CD8-positive, alpha-beta memory T cell (primary cell): Measurements from ENCODE around the gene HNRNPH3. TPM values are rescaled to one million over a fixed set of nuclear protein-coding genes. Genes with fewer than 3 reads are reported as not detected.
A peak's percentile ranks its signal among the peaks of the same experiment; 100 is the strongest.

ENCODE experiments used
- CTCF ChIA-PET: fragments of 350-600 bp; sonication (Branson Sonifier 250); formaldehyde crosslinking; loops from one replicate; lab custom pipeline; 2021; ENCODE audit warnings: antibody characterized with exemption; lab: Charles Lee
- POLR2A ChIA-PET: fragments of 350-600 bp; sonication (Branson Sonifier 250); formaldehyde crosslinking; loops from one replicate; lab custom pipeline; 2021; ENCODE audit warnings: antibody characterized with exemption; lab: Charles Lee
- DNase-seq, 5 donors: peaks; one replicate each; pipeline versions ENCODE4 v3.0.0 to v3.0.0-alpha.2; 2020 to 2022; ENCODE audit warnings: mixed read lengths in 1 of 5
- H3K27ac ChIP-seq: one replicate; pipeline ENCODE4 v1.7.0; 2013; ENCODE audit warnings: low read depth, mild to moderate bottlenecking, low read length, moderate library complexity
- H3K27me3 ChIP-seq: 2 replicates; pipeline ENCODE4 v1.7.0; 2013; ENCODE audit warnings: low read length, mild to moderate bottlenecking; ENCODE audit not compliant: insufficient read depth, poor library complexity, severe bottlenecking
- H3K36me3 ChIP-seq: 2 replicates; pipeline ENCODE4 v1.7.0; 2013; ENCODE audit warnings: mild to moderate bottlenecking, low read length, moderate library complexity; ENCODE audit not compliant: insufficient read depth
- H3K4me1 ChIP-seq: 2 replicates; pipeline ENCODE4 v1.7.0; 2013; ENCODE audit warnings: mild to moderate bottlenecking, low read length, moderate library complexity; ENCODE audit not compliant: insufficient read depth
- H3K4me3 ChIP-seq: 2 replicates; pipeline ENCODE4 v1.7.0; 2013; ENCODE audit warnings: mild to moderate bottlenecking, low read length
- H3K9me3 ChIP-seq: 2 replicates; pipeline ENCODE4 v1.7.0; 2013; ENCODE audit warnings: mild to moderate bottlenecking, low read length
- H3K27ac Mint-ChIP-seq, 8 donors: one replicate each; pipeline ENCODE4 v1.8.0; 2020 to 2021; ENCODE audit warnings: mixed read lengths in 8 of 8, mild to moderate bottlenecking in 6 of 8, inconsistent platforms in 3 of 8, moderate library complexity in 3 of 8
- H3K27me3 Mint-ChIP-seq, 2 donors: one replicate each; pipeline ENCODE4 v1.8.0; 2020 to 2021; ENCODE audit warnings: mixed read lengths in 2 of 2, mild to moderate bottlenecking in 1 of 2, moderate library complexity in 1 of 2
- H3K36me3 Mint-ChIP-seq, 3 donors: one replicate each; pipeline ENCODE4 v1.8.0; 2020 to 2021; ENCODE audit warnings: mixed read lengths in 3 of 3, inconsistent platforms in 1 of 3, mild to moderate bottlenecking in 1 of 3
- H3K4me1 Mint-ChIP-seq, 3 donors: one replicate each; pipeline ENCODE4 v1.8.0; 2020 to 2021; ENCODE audit warnings: mixed read lengths in 3 of 3, inconsistent platforms in 1 of 3, mild to moderate bottlenecking in 1 of 3
- H3K4me3 Mint-ChIP-seq, 7 donors: one replicate each; pipeline ENCODE4 v1.8.0; 2020 to 2021; ENCODE audit warnings: mixed read lengths in 7 of 7, mild to moderate bottlenecking in 6 of 7, moderate library complexity in 4 of 7, inconsistent platforms in 2 of 7
- H3K9me3 Mint-ChIP-seq, 5 donors: one replicate each; pipeline ENCODE4 v1.8.0; 2020 to 2022; ENCODE audit warnings: mixed read lengths in 5 of 5, mild to moderate bottlenecking in 3 of 5, moderate library complexity in 2 of 5, inconsistent platforms in 1 of 5
- polyA plus RNA-seq: library from polyadenylated mRNA; unstranded; fragments of 300-500 nt; fragmentation: Illumina TruSeq; gene quantifications from one replicate; pipeline ENCODE4 v1.2.3, GENCODE V29; 2021
- total RNA-seq, 2 experiments: library from RNA; stranded (reverse); gene quantifications; one replicate each; pipeline ENCODE4 v1.2.3, GENCODE V29; 2021

Gene HNRNPH3
- total and polyA plus RNA-seq, 3 experiments from 2014 or later, result 145 to 171 (median 170) TPM

GRCh38 chr10:68333440-68334431 lies 1.9 kb downstream of the HNRNPH3 start:
- Mint-ChIP-seq H3K36me3 (peaks cover 0 to 50% (median 7%) of the 10 kb centered on the region in 3 donors), H3K4me1 (peaks cover 52 to 77% (median 65%) of the 10 kb centered on the region in 3 donors), H3K9me3 (peaks cover 0 to 3% (median 0%) of the 10 kb centered on the region in 5 donors), H3K4me3 (peak overlapping the region; percentile 96 to 100 (median 100)), H3K27ac (peak overlapping the region; percentile 98 to 100 (median 100)), H3K27me3 (peaks cover 0 to 6% of the 10 kb centered on the region in 2 donors)
- Histone ChIP-seq H3K9me3 (no peaks in the 10 kb centered on the region), H3K4me1 (peaks cover 36% of the 10 kb centered on the region), H3K27me3 (no peaks in the 10 kb centered on the region), H3K36me3 (peaks cover 5% of the 10 kb centered on the region), H3K27ac (peak overlapping the region; percentile 96), H3K4me3 (peak overlapping the region; percentile 95)
- ChIA-PET CTCF (interaction anchor here (0.9 to 4.9 kb wide), 4 partner anchors 9 to 73 kb away, joined by 3 to 18 read pairs (median 5); partner anchors contain the start of gene RUFY2), POLR2A (interaction anchor here (0.5 to 2.5 kb wide), 6 partner anchors 15 to 569 kb away, joined by 3 to 23 read pairs (median 4); partner anchors contain the start of gene SIRT1)
- no peak for DNase-seq

DNA sequence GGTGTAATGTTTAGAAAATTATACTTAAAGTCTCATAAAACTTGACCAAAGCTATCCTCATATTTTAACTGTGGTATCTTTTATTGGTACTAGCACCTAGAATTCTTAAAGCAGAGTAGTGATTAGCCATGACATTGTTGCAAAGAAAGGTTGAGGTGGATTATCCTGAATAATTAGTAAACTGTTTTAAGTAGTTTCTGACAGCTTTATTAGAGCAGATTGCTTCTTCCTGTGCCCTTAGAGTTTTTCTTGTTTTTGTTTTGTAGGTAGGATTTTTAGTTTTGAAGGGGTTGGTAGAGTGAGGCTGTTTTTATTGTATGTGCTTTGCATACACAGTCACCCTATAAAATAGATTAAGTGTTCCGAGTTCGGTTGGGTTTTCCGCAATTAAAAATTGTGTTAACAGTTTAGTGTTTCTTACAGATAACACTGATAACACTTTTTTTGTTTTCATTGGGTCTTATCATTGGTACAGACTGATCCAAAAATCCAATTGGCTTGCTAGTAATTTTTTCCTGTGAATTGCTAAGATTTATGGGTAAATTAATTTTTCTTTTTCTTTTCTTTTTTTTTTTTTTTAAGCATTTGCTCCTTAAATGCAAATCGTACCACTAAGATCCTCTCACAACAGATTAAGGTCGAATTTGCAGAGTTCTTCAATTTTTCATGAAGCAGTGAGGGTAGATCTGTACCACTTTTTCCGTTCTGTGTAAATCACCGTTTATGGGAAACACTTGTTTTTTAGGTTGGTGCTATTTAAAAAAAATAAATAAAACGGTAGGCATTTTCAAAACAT lies 3.0 kb downstream of the HNRNPH3 start:
- Histone ChIP-seq H3K4me3 (peak overlapping the region; percentile 95), H3K36me3 (peaks cover 16% of the 10 kb centered on the region), H3K27me3 (no peaks in the 10 kb centered on the region), H3K9me3 (no peaks in the 10 kb centered on the region), H3K4me1 (peaks cover 36% of the 10 kb centered on the region), H3K27ac (peak overlapping the region; percentile 1)
- Mint-ChIP-seq H3K9me3 (peaks cover 0 to 3% (median 0%) of the 10 kb centered on the region in 5 donors), H3K36me3 (peaks cover 0 to 61% (median 9%) of the 10 kb centered on the region in 3 donors), H3K27me3 (peaks cover 0 to 6% of the 10 kb centered on the region in 2 donors), H3K4me1 (peaks cover 57 to 87% (median 74%) of the 10 kb centered on the region in 3 donors), H3K4me3 (peak overlapping the region; percentile 96 to 100 (median 100)), H3K27ac (peak overlapping the region; percentile 79 to 100 (median 98))
- no peak for DNase-seq
- CTCF ChIA-PET, result interaction anchor here (4.9 kb wide), 1 partner anchor 14 kb away, joined by 18 read pairs; no protein-coding TSS in a partner anchor
- POLR2A ChIA-PET, result interaction anchor here (0.5 to 0.7 kb wide), 2 partner anchors 78 to 566 kb away, joined by 5 to 6 read pairs; partner anchors contain the start of gene DDX50

DNA sequence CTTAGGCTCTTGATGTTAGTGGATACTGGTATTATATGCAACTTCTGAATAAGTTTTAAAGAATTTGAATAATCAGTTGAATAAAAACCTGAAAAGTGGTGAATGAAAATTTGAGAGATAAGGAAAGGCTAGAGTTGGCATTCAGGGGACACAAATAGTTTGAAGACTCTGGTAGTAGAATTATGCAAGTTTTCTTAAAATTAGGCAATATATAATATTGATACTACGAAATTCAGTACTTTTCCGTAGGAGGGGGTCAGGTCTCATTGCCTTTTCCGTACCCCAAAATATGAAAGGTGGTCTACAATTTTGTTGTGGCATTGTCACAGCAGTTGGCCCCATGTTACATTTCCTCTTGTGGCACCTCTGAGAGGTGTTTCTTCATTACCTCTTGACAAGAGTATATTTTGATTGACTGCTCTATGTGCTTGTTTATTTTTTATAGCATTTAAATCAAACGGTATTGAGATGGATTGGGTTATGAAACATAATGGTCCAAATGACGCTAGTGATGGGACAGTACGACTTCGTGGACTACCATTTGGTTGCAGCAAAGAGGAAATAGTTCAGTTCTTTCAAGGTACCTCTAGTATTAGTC lies 5.0 kb downstream of the HNRNPH3 start:
- H3K4me1 Mint-ChIP-seq, result peaks cover 56 to 75% (median 74%) of the 10 kb centered on the region in 3 donors
- peak overlapping the region; percentile 61 to 100 (median 96) for H3K4me3 Mint-ChIP-seq
- no peaks in the 10 kb centered on the region for H3K27me3 ChIP-seq
- H3K27ac Mint-ChIP-seq, result peak overlapping the region; percentile 35 to 98 (median 78)
- CTCF ChIA-PET, result interaction anchor here (2.8 kb wide), 1 partner anchor 11 kb away, joined by 10 read pairs; no protein-coding TSS in a partner anchor
- H3K4me3 ChIP-seq, result no peak overlapping the region
- peaks cover 0 to 2% of the 10 kb centered on the region in 2 donors for H3K27me3 Mint-ChIP-seq
- H3K27ac ChIP-seq, result no peak overlapping the region
- DNase-seq, result no peak
- H3K36me3 Mint-ChIP-seq, result peaks cover 8 to 73% (median 22%) of the 10 kb centered on the region in 3 donors
- POLR2A ChIA-PET, result no interaction called here
- H3K4me1 ChIP-seq, result peaks cover 27% of the 10 kb centered on the region
- H3K36me3 ChIP-seq, result peaks cover 34% of the 10 kb centered on the region
- H3K9me3 ChIP-seq, result no peaks in the 10 kb centered on the region
- H3K9me3 Mint-ChIP-seq, result peaks cover 0 to 1% (median 0%) of the 10 kb centered on the region in 5 donors

- ChIA-PET POLR2A (interaction anchor here (1.8 kb wide), 1 partner anchor 8 kb away, joined by 9 read pairs; the partner anchor contains the start of genes HNRNPH3 and PBLD), CTCF (no interaction called here)
- H3K27me3 Mint-ChIP-seq, result no peaks in the 10 kb centered on the region
- H3K36me3 ChIP-seq, result peaks cover 45% of the 10 kb centered on the region
- H3K27ac Mint-ChIP-seq, result peak overlapping the region in 6 of 8 donors; percentile 19 to 55 (median 37)
- no peak overlapping the region for H3K27ac ChIP-seq
- no peaks in the 10 kb centered on the region for H3K9me3 Mint-ChIP-seq
- H3K4me1 Mint-ChIP-seq, result peaks cover 37 to 55% (median 53%) of the 10 kb centered on the region in 3 donors
- H3K4me1 ChIP-seq, result peaks cover 21% of the 10 kb centered on the region
- H3K27me3 ChIP-seq, result no peaks in the 10 kb centered on the region
- H3K36me3 Mint-ChIP-seq, result peaks cover 8 to 82% (median 29%) of the 10 kb centered on the region in 3 donors
- no peak for DNase-seq
- H3K9me3 ChIP-seq, result no peaks in the 10 kb centered on the region
- no peak overlapping the region for H3K4me3 ChIP-seq
- no peak overlapping the region for H3K4me3 Mint-ChIP-seq
Observed at GRCh38 chr10:68340358-68341080, 8.7 kb downstream of the HNRNPH3 start.

GRCh38 chr10:68342909-68343516 lies 11.1 kb downstream of the HNRNPH3 start:
- Mint-ChIP-seq H3K36me3 (peaks cover 8 to 80% (median 27%) of the 10 kb centered on the region in 3 donors), H3K9me3 (no peaks in the 10 kb centered on the region), H3K27ac (peak overlapping the region in 2 of 8 donors; percentile 11 to 34), H3K4me3 (no peak overlapping the region), H3K27me3 (no peaks in the 10 kb centered on the region), H3K4me1 (peaks cover 15 to 30% (median 28%) of the 10 kb centered on the region in 3 donors)
- Histone ChIP-seq H3K36me3 (peaks cover 45% of the 10 kb centered on the region), H3K9me3 (no peaks in the 10 kb centered on the region), H3K27ac (no peak overlapping the region), H3K27me3 (no peaks in the 10 kb centered on the region), H3K4me1 (no peaks in the 10 kb centered on the region), H3K4me3 (no peak overlapping the region)
- POLR2A ChIA-PET, result no interaction called here
- CTCF ChIA-PET, result interaction anchor here (0.9 kb wide), 1 partner anchor 10 kb away, joined by 5 read pairs; the partner anchor contains the start of gene PBLD
- DNase-seq, result no peak

DNA sequence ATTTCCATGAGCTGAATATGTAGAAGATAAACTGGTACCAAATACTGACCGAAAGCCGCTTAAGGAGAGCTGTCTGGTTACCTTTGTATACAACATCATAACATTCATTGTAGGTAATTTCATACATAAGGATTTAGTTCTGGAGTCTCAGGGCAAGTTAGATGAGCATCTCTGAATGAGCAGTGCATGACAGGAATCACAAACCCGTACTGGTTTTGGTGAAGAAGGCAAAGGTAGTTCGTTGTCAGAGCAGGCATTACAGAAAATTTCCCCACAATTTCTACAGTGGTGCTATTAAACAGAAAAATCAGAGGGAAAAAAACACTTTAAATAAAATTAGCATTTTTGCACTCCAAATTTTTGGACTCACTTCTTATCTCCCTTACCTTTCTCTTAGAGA lies 13.8 kb downstream of the HNRNPH3 start:
- Histone ChIP-seq H3K27ac (no peak overlapping the region), H3K4me1 (no peaks in the 10 kb centered on the region), H3K9me3 (no peaks in the 10 kb centered on the region), H3K4me3 (no peak overlapping the region), H3K27me3 (no peaks in the 10 kb centered on the region), H3K36me3 (peaks cover 21% of the 10 kb centered on the region)
- Mint-ChIP-seq H3K4me1 (peaks cover 11 to 20% (median 14%) of the 10 kb centered on the region in 3 donors), H3K36me3 (peaks cover 8 to 67% (median 20%) of the 10 kb centered on the region in 3 donors), H3K9me3 (no peaks in the 10 kb centered on the region), H3K4me3 (no peak overlapping the region), H3K27me3 (no peaks in the 10 kb centered on the region), H3K27ac (peak overlapping the region in 5 of 8 donors; percentile 9 to 78 (median 26))
- DNase-seq, result no peak
- ChIA-PET CTCF (interaction anchor here (0.8 kb wide), 1 partner anchor 133 kb away, joined by 3 read pairs; no protein-coding TSS in a partner anchor), POLR2A (interaction anchor here (0.6 kb wide), 1 partner anchor 496 kb away, joined by 8 read pairs; no protein-coding TSS in a partner anchor)
